GM19035 (cell line): Measurements from ENCODE around the gene IFT88.
"Not testable (repeated sequence)": the region's sequence is repeated elsewhere in the genome, so short reads cannot be mapped to it uniquely, and the experiment has no call there.

ENCODE experiments used
- ATAC-seq: cut with Tn5 transposase; IDR thresholded peaks from one replicate; pipeline ENCODE4 v1.9.1; 2021; ENCODE audit not compliant: unreplicated experiment

The IFT88 gene

DNA sequence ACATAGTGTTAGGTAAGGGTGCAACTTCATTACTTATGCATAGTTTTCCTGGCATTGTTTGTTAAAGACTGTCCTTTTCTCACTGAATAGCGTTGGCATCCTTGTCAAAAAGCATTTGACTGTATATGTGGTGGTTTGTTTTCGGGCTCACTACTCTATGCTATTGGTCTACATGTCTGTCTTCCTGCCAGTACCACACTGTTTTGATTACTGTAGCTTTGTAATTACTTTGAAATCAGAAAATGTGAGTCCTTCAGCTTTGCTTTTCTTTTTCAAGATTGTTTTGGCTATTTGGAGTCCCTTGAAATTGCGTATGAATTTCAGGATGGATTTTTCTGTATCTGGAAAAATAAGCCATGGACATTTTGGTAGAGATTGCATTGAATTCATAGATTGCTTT lies 56.0 kb downstream of the IFT88 start:
- no peak for ATAC-seq

DNA sequence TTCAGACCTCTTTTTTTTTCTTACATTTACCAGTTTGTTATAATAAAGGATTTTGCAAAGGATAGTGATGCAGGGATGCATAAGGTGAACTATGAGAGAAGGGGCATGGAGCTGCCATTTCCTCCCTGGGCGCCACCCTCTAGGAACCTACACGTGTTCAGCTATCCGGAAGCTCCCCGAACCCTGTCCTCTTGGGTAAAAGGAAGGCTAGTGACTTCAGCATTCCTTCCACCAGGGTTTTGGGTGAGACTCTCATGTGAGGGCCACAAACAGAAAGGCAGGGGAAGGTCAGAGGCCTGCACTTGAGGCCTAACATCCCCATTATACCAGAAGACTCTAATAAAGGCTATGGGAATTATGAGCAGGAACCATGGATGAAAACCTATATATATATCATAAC lies 57.3 kb downstream of the IFT88 start:
- ATAC-seq = no peak

DNA sequence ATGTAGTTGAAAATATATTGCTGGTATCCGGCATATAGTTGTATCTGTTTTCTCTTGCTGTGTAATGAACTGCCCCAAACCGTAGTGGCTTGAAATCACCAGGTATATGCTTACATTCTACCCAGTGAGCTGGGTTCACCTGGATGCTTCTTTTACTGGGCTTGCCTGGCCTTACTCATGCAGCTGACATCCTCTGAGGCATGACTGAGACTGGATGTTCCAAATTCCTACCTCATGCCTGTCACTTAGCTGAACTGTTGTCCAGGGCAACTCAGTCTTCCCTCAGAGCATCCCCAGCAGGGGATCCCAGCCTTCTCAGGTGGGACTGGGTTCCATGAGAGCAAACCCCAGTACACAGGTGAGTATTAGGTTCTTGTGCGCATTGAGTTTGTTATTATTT lies 66.8 kb downstream of the IFT88 start:
- ATAC-seq = no peak

DNA sequence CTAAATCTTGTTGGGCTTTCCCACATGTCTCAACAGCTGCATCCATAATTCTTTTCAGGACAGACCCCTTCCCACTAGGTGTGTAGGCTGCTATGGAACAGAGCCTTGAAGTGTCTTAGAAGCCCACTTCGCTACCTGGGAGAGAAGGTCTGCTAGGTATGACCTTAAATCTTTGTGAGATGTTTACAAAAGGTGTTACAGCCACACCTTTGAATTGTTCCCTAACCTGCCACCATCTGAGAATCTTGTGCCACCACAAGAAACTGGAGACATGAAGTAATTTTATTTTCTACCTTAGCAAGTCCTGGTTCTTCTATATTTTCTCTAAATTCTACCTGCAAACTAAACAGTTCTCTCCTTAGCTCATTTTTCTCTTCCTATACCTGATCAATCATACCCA lies 69.1 kb downstream of the IFT88 start:
- no peak for ATAC-seq

DNA sequence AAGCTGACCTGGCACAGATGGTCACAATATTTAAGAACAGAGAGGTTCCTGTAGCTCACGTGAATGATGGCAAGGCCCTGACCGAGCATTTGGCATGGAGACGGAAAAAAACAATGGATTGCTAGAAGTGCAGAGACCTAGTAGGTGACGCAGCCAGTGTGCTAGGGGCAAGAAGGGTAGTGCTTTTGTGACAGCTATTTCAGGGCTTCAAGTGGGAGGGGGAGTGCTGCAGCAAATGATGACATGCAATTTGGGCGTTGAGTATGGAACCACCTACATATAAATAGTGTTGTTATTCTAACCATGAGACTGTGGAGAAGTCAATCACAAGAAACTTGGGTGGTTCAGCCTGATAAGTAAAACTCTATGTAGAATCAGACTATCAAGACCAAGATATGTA lies 70.9 kb downstream of the IFT88 start:
- ATAC-seq = no peak

DNA sequence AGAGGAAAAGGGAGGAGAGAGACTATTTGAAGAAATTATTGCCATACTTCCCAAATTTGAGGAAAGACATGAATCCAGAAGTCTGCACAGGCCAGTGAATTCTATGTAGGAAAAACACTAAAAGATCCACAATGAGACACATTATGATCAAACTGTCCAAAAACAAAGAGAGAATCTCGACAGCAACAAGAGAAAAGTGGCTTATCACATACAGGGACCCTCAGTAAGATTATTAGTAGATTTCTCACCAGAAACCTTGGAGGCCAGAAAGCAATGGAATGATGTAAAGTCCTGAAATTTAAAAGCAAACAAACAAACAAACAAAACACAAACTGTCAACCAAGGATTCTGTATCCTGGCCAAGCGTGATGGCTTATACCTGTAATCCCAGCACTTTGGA lies 80.8 kb downstream of the IFT88 start:
- no peak for ATAC-seq

DNA sequence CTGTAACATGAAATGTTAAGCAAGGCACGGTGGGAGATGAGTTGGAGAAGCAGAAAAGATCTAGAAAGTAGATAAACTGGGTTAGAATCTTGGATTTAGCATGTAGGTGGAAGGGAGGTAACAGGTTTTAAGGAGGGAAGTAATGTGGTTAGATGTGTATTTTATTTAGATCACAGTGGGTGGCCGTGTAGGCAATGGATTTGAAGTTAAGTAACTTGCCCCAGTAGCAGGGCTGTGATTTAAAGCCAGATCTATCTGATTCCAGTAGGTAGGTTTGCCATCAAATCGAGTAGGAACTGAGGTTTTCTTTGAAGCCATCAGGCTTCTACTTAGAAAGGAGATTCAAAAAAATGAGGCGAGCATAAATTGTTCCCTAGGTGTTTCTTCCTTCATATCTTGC lies 86.0 kb downstream of the IFT88 start:
- ATAC-seq = no peak

DNA sequence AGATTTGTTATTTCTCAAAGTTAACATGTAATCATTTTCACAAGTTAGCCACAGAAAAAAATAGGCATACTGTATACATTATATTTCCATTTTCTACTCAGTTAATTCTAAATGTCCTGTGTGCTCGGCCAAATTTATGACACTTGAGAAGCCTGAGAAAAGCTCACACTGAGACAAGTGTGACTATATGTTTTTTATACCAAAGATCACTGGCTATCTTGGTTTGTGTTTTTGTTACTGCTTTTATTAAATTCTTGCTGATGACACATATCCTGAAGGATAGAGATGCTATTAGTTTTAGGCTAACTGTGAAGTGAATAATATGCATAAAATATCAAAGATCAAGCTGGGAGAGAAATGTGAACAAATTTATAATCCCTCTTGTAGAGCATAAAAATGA lies 87.2 kb downstream of the IFT88 start:
- ATAC-seq = no peak

DNA sequence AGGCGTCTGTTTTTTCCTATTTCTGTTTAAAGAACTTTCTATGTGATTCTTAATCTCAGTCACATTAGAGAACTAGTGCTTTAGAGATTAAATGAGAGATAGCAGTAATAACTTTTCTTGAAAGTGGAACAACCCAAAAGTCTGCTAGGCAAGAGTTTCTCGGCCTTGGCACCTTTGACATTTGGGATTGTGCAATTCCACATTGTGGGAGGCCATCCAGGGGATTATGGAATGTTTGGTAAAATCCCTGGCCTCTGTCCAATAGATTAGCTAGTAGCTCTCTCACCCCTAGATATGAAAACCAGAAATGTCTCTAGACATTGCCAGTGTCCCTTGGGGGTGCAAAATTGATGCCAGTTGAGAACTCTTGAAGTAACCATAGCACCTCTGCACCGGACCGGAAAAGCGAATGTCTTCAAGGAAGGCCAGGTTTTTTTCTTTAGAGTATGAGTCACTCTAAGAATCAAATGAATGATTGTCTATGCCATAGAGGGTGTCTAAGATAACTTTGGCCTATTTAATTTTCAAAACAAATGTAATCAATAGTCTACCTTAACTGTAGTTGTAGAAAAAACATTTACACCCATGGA lies 91.6 kb downstream of the IFT88 start:
- no peak for ATAC-seq

DNA sequence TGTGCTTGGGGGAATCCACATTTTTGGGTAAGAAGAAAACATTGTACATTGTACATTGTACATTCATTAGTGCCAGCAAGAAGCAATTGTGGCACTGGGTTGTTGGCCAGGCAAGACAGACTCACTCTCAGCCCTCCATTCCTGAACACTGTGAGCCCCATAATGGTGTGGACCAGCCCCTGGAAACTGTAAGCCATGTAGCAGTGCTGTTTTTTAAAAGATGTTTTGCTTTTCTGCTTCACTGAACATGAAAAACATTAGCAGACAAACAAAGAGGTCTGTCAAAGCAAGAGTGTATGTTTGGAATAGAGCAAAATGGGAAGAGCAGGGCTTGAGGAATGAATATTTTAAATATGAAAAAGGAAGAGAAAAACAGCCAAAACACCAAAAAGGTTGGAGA lies 97.4 kb downstream of the IFT88 start:
- no peak for ATAC-seq

DNA sequence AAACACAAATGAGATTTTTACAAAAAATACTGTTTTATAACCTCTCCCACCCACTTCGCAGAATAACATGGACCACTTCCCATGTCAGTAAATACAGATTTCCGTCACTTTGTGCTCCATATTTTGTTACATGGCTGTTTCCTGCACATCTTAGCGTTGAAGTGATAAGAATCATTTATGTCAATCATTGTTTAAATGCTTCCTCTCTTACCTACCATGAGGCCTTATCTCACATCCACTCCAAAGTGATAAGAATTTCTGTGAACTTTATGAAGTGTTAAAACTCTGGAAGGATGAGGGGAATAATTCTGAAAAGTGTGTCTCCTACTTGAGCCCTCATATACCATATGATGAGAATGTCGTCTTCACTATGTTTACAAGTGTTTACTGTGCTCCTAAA lies 100.0 kb downstream of the IFT88 start:
- no peak for ATAC-seq

DNA sequence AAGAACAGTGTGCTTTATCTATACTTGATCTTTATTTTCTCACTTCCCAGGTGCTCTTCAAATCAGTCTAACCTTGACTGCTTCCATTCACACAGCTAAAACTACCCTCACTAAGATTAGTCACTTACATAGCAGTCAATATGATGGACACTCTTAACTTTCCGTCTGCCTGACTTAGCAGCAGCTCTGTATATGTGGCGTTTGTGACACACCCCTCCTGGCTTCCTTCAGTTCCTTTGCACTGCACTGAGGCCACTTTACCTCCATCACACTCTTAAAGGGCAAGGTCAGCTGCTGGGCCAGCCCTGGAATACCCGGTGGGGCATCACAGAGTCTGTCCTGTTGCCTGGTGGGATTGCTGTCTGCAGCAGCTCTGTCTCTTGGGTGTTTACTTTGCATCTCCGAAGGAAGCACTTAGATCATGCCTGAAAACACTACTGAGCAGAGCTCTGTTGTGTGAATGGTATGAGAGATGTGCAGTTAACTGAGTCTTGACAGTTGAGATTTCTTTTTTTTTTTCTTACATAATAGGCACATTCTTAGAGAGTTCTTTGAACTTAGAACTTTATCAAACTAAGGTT lies 101.0 kb downstream of the IFT88 start:
- no peak for ATAC-seq

DNA sequence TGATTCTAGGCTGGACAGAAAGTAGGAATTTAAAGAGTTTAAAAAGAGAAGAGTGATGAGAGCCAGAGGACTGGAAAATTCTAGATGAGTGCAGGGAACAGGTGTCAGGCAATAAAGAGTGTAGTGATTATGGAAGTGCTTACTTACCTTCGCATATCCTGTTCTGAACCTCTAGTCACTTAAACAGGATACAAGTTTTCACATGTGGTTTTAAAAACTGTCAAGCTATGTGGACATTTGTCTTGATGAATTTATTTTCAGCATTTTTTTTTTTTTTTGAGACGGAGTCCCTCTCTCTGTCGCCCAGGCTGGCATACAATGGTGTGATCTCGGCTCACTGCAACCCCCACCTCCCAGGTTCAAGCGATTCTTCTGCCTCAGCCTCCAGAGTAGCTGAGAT lies 102.2 kb downstream of the IFT88 start:
- no peak for ATAC-seq

DNA sequence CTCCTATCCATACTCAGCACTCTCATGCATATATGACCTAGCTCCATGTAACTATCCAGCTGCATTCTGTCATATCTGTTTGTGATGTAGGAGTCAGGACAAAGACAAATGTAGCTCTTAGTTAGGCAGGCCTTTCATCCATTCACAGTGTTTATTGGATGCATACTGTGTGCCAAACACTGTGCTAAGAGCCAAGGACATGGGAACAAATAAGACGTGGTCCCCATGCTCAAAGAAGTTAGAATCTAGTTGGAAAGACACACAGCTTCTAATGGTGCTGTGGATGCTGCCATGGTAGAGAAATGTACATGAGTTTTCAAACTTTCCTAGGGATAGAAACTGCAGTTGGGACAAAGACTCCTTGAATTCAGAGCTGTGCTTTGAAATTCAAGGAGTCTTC lies 104.8 kb downstream of the IFT88 start:
- no peak for ATAC-seq

DNA sequence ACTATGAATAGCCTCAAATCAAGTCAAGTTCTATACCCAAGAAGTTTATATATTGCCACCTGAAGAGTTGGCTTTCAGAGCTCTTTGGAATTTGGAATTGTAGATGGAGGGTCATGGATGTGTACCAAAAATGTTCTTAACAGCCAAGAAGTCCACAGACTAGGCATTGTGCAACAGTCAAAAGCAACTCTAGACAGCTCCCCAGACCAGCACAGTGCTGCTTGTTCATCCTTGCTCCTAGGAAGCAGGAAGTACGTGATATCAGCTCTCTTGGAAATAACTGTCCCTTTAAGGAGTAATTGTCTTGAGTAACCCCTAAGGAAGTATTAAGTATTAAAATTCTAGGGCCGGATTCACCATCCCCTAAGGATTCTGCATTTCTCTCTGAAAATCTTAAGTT lies 105.8 kb downstream of the IFT88 start:
- ATAC-seq = no peak

DNA sequence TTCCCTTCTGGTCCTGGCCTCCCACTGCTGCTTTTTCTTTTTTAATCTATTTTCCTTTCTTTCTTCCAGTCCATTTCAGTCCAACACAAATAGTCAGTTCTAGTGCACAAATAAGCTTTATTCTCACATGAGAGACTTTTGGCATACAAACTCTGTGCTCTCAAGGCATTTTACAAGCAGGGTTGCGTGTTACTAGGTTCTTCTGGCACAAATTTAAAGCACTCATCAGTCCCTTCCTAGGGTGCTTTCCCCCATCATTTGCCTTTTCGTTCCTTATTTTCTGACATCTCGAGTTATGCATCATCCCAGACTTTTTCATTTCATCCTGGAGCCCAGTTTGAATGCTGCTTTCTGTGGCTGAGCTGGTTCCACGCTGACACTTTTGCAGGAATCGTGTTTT lies 106.8 kb downstream of the IFT88 start:
- ATAC-seq = no peak

DNA sequence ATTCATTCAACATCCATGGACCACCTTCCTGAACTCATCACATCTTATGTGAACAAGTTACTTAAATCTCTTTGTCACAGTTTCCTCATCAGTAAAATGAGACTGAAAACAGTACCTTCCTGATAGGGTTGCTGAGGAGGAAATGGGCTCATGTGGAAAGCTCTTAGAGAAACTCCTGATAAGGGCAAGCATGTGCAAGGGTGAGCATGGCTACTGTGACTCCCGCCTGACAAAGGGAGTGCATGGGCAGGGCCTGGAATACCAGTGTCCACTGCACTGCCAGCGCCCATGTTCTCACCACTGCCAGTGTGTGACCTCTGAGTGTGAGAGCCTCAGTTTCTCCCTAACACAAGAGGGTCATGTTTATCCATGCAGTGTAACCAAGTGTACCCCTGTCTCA lies 109.3 kb downstream of the IFT88 start:
- ATAC-seq = no peak

DNA sequence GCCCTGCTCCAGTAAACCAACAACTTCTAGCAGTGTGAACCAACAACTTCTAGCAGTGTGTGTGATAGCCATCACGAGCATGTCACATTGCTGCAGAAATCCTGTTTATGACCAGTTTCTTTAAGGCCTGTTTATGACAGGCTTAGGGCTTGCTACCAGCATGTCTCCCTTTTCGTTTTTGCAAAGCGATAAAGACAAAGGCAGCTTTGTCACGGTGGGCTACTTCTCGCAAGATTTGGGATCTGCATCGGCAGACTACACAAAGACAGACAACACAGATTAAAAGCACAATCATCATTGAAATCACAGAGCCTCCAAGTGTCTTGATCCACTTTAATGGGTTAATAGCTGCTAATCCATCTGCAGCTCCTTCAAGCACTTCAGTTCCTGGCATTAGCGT lies 111.6 kb downstream of the IFT88 start:
- not testable (repeated sequence) for ATAC-seq

DNA sequence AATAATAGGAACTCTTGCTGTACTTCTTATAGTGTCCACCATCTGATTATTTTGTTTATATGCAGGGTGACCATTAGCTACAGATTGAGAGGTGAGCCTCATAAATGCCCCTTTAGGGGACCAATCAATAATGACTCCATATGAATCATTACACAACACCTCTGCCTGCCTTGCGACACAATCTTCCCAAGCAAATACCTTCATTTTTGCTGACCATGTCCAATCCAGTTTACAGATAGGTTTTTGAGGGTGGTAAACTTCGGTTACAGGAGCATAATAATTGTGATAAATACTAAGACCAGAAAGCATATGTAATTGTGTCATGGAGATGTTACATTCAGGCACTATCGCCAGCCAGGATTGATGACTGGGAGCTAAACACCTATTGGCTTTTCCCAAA lies 112.9 kb downstream of the IFT88 start:
- ATAC-seq = no peak

DNA sequence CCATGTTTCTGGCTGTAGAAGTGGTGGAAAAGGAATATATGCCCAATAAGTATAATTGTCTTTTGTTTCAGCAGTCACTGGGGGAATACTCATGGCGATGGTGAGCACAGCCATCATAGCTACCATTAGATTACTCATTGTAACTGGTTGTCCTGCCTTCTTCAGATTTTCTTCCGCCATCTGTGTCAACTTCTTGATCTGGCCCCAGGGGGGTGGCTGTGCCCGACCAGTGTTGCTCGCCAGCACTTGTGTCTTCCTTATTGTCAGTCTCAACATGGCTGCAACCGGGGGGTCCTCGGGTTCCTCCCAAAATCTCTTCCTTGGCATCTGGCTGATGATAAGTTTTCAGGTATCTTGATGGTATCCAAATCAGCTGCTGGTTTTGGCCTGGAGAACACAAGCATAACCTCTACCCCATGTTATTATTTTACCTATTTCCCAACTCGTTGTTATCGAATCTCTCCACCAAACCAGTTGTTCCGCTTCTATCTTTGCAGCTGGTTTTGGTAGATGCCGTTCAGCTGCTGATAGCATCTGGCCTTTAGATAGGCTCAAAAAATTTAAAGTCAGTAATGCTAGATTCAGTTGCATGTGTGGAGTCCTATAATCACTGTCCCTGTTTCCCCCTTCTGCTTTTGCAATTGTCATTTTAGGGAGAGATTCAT lies 113.6 kb downstream of the IFT88 start:
- no peak for ATAC-seq

DNA sequence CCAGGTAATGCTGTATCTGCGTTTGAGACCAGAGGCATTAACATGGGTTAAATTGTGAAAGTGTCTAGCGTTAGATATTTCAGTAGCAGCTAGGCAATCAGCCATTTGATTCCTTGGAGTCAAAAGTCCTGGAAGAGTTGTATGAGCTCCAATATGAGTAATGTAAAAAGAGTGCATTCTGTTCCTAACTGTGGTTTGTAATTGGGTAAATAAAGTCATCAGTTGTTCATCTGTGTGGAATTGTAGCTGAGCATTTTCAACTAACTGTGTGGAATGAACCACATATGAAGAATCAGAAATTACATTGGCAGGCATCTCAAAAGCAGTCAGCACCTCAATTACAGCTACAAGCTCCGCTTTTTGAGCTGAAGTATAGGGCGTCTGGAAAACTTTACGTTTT lies 114.5 kb downstream of the IFT88 start:
- ATAC-seq = not testable (repeated sequence)

DNA sequence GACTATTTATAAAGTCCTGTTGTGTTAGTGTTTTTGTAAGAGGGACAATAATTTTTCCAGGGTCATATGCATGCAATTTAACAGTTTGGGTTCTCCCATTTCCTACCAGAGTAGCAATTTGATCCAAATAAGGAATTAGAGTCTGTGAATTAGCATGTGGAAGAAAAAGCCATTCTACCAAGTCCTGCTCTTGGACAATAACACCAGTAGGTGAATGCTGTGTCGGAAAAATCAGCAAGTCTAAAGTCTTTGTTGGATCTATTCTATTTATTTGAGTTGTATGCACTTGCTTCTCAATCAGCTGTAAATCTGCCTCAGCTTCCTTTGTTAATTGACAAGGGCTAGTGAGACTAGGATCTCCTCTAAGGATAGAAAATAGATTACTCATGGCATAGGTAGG lies 115.1 kb downstream of the IFT88 start:
- no peak for ATAC-seq

DNA sequence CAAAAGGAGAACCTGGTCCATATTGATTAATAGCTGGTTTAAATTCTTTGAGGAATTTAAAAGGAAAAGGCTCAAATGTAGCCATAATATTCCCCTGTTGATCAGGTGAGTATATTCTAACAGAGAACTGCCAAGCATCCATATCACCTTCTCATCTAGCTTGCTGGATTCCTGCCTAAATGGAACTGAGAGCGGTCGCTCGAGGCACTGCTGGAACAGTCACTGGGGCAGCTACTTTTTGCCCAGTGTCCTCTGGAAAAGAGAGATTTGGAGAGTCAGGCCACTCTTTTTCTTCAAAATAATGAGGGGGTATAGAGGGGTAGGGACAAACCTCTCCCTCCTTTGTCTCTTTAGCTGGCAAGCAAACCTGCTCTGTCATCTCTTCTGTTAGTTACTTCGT lies 117.1 kb downstream of the IFT88 start:
- ATAC-seq = no peak
